Erythroblast (primary cell): Measurements from ENCODE around the gene CNDP1.

Source experiments
- GATA1 ChIP-seq: IDR thresholded peaks from 2 replicates; pipeline ENCODE4 v1.6.1; 2011; ENCODE audit warnings: low read depth, mild to moderate bottlenecking, control low read depth, low read length, moderate library complexity
- POLR2A ChIP-seq: IDR thresholded peaks from 2 replicates; pipeline ENCODE4 v1.6.1; 2011; ENCODE audit warnings: mild to moderate bottlenecking, low read length

DNA sequence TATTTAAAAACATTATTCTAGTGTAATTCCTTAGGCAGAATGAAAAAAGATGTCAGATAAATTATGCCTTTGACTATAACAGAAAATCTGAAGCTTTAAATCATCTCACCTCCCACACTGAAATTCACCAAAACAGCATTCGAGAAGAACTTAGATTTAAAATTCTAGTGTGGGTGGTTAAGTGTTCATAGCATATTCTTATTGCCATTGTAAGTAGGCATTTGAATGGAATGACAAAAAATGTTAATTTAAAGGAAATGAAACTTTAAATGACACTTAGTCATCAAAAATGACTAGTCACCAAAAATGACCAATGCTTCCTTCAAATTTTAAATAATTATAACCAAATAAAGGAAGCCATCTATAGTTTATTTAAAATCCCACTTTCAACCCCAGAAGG lies 56.4 kb downstream of the CNDP1 start:
- no peak for TF ChIP-seq POLR2A
- no peak for TF ChIP-seq GATA1
